HG02588 (cell line): ENCODE results near the gene SULT1A3.
"Not testable (repeated sequence)": the region's sequence is repeated elsewhere in the genome, so short reads cannot be mapped to it uniquely, and the experiment has no call there.

Experiments
- ATAC-seq: cut with Tn5 transposase; IDR thresholded peaks from one replicate; pipeline ENCODE4 v1.9.1; 2021; ENCODE audit warnings: mild to moderate bottlenecking, moderate library complexity; ENCODE audit not compliant: unreplicated experiment

Gene SULT1A3

DNA sequence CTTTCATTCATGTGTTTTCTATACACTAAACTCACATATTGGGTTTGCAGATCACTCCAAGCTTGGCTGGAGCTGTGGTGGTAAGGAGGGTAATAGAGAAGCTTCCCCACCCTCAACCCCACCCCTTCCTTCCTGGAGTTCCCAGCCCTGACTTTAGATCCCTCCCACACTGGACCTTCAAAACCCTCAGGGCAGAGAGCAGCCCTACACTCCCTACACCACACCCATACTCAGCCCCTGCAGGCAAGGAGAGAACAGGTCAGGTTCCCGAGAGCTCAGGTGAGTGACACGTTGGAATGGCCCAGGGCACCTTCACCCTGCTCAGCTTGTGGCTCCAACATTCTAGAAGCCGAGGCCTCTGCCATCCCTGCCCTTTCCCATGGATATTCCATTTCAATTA lies at the start of gene SULT1A3:
Gene SULT1A3 (plus strand): TSS at position 207 of the 400 bp plus-strand sequence. CDS start 1,474 bp downstream, outside the sequence.
- ATAC-seq: not testable (repeated sequence)

DNA sequence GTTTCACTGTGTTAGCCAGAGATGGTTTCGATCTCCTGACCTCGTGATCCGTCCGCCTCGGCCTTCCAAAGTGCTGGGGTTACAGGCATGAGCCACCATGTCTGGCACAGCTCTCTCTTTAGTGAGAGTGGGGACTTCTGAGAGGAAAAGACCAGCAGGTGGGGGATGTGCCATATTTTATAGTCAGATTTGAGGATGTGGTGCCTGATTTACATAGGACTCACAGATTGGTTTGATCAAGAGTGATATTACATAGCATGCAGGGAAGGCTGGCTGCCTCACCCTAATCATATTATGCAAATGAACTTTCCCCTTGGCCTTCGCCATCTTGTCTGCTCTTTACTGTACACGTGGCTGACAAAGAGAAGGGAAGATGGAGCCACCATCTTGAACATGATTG lies 48.0 kb upstream of the SULT1A3 start:
- no peak for ATAC-seq

DNA sequence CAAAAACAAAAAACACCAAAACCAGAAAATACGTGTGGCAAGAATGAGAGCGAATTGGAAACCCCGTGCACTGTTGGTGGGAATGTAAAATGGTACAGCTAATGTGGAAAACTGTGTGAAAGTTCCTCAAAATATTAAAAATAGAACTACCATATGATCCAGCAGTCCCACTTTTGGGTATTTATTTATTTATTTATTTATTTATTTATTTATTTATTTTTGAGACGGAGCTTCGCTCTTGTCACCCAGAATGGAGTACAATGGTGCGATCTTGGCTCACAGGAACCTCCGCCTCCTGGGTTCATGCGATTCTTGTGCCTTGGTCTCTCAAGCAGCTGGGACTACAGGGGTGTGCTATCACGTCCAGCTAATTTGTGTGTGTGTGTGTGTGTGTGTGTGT lies 46.5 kb upstream of the SULT1A3 start:
- no peak for ATAC-seq

DNA sequence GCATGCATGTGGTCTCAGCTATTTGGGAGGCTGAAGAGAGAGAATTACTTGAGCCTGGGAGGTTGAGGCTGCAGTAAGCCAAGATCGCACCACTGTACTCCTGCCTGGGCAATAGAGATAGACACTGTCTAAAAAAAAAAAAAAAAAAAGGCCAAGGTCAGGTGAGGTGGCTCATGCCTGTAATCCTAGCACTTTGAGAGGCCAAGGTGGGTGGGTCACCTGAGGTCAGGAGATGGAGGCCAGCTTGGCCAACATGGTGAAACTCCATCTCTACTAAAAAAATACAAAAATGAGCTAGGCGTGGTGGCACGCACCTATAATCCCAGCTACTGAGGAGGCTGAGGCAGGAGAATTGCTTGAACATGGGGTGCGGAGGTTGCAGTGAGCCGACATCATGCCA lies 43.9 kb upstream of the SULT1A3 start:
- no peak for ATAC-seq

DNA sequence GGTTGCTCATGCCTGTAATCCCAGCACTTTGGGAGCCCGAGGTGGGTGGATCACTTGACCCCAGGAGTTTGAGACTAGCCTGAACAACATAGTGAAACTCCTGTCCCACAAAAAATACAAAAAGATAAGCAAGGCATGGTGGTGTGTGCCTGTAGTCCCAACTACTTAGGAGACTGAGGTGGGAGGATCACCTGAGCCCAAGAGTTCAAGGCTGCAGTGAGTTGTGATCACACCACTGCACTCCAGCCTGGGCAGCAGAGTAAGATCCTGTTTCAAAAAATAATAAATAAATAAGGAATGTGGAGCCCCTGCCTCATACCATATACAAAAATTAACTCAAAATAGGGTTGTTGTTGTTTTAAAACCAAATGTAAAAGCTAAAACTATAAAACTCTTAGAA lies 41.8 kb upstream of the SULT1A3 start:
- no peak for ATAC-seq

DNA sequence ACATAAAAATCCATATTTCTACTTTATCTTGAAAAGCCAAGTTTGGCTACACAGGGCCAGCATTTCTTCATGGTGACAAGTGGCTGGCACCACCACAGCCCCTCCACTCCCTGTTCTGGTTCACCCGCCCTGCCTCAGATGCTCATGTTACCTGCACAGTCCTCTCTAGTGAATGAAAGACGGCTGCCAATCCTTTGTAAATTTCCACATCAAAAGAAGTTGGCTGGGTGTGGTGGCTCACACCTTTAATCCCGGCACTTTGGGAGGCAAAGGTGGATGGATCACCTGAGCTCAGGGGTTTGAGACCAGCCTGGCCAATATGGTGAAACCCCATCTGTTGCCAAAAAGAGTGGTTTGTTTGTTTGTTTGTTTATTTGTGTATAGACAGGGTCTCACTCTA lies 35.5 kb upstream of the SULT1A3 start:
- ATAC-seq: no peak

DNA sequence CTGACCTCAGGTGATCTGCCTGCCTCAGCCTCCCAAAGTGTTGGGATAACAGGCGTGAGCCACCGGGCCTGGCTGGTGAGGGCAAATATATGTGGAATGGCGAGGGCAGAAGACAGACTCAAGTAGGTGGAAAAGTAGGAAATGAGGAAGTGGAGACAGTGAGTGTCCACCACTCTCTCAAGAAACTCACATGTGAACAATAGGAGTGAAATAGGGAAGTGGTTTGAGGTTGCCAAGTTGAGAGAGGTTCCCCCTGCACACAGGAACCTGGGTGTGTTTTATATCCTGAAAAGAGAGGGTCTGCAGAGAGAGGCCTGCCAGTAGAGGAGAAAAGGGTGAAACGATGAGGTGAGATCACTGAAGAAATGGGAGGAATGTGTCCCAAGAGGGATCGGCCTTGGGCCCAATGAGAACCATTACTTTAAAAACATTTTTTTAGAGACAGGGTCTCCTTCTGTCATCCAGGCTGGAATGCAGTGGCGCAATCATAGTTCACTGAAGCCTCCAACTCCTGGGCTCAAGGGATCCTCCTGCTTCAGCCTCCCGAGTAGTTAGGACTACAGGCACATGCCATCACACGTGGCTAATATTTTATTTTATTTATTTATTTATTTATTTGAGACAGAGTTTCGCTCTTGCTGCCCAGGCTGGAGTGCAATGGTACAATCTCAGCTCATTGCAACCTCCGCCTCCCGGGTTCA lies 32.7 kb upstream of the SULT1A3 start:
- ATAC-seq: no peak

DNA sequence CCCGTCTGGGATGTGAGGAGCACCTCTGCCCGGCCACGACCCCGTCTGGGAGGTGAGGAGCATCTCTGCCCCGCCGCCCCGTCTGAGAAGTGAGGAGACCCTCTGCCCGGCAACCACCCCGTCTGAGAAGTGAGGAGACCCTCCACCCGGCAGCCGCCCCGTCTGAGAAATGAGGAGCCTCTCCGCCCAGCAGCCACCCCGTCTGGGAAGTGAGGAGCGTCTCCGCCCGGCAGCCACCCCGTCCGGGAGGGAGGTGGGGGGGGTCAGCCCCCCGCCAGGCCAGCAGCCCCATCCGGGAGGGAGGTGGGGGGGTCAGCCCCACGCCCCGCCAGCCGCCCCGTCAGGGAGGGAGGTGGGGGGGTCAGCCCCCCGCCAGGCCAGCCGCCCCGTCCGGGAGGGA lies 30.3 kb upstream of the SULT1A3 start:
- not testable (repeated sequence) for ATAC-seq

DNA sequence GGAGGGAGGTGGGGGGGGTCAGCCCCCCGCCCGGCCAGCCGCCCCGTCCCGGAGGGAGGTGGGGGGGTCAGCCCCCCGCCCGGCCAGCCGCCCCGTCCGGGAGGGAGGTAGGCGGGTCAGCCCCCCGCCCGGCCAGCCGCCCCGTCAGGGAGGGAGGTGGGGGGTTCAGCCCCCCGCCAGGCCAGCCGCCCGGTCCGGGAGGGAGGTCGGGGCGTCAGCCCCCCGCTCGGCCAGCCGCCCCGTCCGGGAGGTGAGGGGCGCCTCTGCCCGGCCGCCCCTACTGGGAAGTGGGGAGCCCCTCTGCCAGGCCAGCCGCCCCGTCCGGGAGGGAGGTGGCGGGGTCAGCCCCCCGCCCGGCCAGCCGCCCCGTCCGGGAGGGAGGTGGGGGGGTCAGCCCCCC lies 29.6 kb upstream of the SULT1A3 start:
- not testable (repeated sequence) for ATAC-seq

DNA sequence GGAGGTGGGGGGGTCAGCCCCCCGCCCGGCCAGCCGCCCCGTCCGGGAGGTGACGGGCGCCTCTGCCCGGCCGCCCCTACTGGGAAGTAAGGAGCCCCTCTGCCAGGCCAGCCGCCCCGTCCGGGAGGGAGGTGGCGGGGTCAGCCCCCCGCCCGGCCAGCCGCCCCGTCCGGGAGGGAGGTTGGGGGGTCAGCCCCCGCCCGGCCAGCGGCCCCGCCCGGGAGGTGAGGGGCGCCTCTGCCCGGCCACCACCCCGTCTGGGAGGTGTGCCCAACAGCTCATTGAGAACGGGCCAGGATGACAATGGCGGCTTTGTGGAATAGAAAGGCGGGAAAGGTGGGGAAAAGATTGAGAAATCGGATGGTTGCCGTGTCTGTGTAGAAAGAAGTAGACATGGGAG lies 28.9 kb upstream of the SULT1A3 start:
- ATAC-seq: not testable (repeated sequence)

DNA sequence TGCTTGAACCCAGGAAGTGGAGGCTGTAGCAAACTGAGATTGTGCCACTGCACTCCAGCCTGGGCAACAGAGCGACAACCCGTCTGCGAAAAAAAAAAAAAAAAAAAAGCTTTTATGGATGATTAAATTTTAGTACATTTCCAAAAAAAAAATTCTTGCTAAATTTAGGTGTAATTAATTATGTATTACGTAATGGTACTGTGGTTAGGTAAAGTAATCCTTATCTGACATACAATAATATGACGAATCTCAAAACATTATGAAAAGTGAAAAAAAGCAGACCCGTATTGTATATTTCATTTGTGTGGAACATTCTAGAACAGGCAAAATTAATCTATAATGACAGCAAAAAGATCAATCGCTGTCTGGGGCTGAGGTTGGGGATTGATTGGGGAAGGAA lies 26.0 kb upstream of the SULT1A3 start:
- no peak for ATAC-seq

DNA sequence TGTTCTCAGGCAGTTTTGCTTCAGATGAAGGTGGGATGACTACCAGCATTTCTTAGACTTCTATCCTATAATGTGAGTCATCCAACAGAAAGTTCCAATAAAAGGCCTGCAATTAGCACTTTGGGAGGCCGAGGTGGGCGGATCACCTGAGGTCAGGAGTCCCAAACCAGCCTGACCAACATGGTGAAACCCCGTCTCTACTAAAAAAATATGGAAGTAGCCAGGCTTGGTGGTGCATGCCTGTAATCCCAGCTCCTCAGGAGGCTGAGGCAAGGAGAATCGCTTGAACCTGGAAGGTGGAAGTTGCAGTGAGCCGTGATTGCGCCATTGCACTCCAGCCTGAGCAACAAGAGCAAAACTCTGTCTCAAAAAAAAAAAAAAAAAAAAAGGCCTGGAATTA lies 22.2 kb upstream of the SULT1A3 start:
- ATAC-seq: not testable (repeated sequence)

DNA sequence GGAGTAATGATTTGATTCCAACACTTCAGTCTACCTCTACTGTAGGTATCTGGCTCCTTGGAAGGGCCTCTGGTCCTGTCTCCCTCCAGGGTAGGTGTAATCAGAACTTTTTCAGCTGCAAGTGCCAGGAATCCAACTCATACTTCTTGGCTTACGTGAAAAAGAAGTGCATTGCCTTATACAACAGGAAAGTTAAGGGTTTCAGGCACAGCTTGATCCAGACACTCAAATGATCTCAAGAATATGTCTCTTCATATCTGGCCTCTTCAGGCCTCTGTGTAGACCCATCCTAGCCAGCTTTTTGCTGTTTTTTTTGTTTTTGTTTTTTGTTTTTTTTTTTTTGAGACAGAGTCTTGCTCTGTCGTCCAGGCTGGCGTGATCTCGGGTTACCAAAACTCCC lies 19.9 kb upstream of the SULT1A3 start:
- ATAC-seq: no peak

DNA sequence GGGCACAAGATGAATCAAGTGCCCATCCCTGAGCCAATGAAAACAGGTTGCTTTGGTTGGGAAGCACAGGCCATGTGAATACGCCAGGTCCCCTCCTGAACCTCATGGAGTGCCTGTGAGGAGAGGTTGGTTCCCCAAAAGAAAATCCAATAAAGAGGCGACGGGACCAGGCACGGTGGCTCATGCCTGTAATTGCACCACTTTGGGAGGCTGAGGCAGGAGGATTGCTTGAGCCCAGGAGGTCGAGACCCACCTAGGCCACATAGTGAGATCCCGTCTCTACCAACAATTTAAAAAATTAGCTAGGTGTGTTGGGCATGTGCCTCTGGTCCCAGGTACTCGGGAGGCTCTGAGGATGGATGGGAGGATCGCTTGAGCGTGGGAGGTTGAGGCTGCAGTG lies 19.1 kb upstream of the SULT1A3 start:
- no peak for ATAC-seq

DNA sequence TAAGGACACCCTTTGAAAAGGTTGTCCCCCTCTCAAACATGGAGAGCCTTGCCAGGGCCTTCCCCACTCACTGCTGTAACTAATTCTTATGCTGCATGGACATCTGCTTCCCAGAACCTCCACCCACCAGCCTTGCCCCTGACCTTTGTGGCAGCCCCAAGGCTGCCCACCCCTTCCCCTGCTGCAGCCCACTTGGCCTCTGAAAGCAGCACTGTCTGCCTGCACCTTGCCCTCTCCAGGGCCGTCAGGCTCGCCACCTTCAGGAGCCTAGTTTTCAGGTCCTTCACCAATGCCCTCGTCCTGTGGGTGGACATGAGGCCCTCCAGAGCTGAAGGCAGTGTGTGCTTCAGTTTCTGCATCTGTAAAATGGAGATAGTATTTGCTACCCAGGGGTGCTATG lies 18.3 kb upstream of the SULT1A3 start:
- ATAC-seq: no peak

DNA sequence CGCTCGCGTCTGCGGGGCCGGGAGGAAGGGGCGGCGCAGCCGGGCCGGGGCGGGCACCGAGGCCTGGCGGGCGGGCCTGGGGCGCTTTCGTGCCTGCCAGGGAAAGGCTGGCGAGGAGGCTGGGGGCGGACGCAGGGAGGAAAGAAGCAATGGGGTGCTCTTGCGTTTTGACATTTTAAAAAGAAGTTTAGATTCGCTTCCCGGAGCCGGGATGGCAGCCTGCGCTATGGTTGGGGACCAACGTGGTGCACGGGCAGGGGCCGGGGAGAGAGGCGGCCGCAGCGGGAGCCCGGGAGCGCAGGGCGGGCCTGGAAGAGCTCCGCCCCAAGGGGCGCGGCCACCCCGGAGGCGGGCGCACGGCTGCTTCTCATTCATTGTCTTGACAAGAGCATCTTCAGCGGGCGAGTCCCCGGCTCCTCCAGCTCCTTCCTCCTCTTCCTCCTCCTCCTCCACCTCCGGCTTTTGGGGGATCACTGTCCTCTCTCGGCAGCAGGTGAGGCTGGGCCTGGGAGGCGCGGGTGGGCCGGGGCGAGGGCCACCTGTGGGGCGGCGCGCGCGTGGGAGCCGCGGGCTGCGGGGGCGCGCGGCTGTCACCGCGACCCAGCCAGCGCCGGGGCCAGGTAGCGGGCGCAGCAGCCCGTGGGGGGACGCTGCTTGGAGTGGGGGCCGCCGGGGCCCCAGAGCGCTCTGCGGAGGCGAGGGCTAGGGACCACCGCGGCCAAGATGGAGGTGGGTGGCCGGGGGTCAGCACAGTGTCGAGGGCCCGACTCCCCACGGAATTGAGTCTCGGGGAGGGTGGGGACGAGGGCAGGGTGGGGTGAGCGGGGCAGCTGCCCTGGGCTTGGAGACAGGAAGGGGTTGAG lies 15.6 kb upstream of the SULT1A3 start, which contains the start of gene CORO1A:
Gene CORO1A (plus strand): TSS at position 370 of the 863 bp plus-strand sequence. CDS start 1,608 bp downstream, outside the sequence.
- ATAC-seq: peak; percentile 52

DNA sequence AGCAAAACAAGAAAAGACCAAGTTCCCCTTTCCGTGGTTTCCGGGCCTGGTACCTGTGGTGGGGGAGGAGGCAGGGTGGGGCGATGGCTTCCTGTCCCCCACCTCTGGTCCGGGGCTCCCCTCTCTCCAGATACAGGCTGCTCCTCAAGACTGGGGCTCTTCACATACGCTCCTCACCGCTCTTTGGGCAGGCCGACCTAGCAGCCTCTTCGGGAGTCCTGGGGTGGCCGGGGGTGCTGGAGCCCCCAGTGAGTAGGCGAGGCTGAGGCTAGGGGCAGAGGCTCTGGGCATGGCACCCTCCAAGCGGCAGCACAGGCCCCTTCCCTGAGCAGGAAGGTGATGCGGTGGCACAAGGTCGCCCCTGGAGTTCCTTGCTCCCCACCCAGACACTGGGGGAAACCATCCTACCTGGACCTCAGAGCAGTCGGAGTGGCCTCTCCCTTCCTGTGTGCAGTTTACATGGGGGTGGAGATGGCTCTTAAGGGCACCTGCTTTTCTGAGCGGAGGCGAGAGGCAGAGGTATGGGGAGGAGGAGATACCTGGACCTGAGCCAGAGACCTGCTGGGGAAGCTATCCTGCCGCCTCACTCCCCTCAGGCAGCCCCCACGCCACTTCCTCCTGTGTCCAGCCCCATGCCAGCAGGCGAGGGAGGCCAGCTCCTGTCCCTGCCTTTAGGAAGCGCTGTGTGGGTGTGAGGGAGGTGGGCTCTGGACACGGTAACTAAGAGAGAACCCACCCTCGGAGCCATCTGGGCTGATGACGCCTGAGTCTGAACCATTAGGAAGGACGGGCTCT lies 14.8 kb upstream of the SULT1A3 start:
- peak; percentile 40 for ATAC-seq

DNA sequence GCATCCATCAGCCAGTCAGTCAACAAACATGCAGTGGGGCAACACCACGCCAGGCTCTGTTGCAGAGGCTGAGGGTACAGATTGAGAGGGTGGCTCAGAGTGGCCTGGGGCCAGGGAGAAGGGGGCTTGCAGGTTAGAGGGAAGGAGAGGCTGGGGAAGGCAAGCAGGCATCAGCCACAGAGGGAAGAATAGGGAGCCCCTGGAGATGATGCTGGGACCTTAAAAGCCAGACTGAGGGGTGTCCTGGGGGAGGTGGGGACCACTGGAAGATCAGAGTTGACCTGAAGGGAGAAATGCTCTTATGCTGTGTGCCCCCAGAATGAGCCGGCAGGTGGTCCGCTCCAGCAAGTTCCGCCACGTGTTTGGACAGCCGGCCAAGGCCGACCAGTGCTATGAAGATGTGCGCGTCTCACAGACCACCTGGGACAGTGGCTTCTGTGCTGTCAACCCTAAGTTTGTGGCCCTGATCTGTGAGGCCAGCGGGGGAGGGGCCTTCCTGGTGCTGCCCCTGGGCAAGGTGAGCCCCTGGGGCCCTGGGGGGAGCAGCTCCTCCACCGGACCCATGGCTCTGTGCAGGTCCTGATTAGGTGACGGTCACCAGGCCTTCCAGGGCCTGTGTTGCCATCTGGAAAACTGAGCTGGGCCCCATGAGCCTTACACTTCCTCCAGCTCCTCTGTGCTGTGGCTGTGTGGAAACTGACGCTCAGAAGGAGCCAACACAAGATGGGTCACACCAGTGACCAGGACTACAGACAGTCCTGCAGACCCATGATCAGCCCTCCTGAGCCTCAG lies 14.0 kb upstream of the SULT1A3 start:
- ATAC-seq: no peak

DNA sequence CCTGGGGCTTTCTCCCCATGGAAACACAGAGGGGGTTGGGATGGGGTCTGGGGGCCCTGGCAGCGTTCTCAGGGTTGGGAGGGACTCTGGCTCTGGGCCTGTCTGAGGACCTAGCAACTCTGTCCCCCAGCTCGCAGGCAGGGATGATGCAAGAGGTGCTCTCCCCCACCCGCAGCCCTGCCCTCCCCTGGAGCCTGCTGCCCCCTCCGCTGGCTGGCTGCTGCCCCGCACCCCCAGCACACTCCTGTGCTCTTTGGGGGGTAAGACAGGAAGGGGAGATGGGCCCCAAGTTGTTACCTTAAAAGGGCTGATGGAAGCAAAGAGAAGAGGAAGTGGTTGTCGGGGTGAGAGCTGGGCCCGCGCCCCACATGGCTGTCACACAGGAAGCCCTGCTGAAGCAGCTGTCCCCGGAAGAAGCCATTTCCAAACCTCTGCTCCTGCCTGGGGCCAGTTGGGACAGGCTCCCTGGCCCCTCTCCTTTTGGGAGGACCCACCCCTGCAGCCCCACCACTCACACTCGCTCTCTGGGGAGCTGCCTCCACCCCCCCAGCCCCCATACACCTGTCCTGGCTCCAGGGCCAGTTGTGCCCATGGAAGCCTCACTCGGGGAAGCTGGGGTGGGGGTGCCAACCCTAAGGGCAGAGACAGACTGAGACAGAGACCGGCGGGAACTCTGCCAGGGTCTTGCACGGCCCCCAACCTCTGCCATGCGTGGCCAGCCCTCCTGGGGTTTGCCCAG lies 13.2 kb upstream of the SULT1A3 start:
- no peak for ATAC-seq

DNA sequence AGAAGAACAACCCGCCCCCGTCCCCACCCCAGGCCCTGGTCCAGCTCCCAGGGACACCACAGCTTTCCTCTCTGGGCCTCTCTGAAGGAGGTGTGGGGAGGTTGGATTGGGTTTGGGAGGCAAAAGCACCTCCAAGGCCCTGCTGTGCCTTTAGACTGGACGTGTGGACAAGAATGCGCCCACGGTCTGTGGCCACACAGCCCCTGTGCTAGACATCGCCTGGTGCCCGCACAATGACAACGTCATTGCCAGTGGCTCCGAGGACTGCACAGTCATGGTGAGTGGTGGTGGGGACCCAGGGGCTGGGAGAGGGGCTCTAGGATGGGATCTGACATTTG lies 12.6 kb upstream of the SULT1A3 start:
- ATAC-seq: no peak
